ENCODE data around the gene TMEM238. TPM values are rescaled to one million over a fixed set of nuclear protein-coding genes. Genes with fewer than 3 reads are reported as not detected.

Gene TMEM238
- total RNA-seq, 1 donor from 2014 or later, result 0.70 TPM

- H3K4me1 Mint-ChIP-seq (ENCODE audit: unreplicated experiment), result peaks cover 28% of the 10 kb centered on the region
- no peaks in the 10 kb centered on the region for H3K9me3 Mint-ChIP-seq (ENCODE audit: unreplicated experiment)
- no peak overlapping the region for H3K4me3 Mint-ChIP-seq (ENCODE audit: unreplicated experiment)
- no peak overlapping the region for H3K27ac Mint-ChIP-seq (ENCODE audit: unreplicated experiment)
- H3K27me3 Mint-ChIP-seq (ENCODE audit: unreplicated experiment), result peaks cover 29% of the 10 kb centered on the region
- no peaks in the 10 kb centered on the region for H3K36me3 Mint-ChIP-seq (ENCODE audit: unreplicated experiment)
- TF ChIP-seq, protein P1, sequence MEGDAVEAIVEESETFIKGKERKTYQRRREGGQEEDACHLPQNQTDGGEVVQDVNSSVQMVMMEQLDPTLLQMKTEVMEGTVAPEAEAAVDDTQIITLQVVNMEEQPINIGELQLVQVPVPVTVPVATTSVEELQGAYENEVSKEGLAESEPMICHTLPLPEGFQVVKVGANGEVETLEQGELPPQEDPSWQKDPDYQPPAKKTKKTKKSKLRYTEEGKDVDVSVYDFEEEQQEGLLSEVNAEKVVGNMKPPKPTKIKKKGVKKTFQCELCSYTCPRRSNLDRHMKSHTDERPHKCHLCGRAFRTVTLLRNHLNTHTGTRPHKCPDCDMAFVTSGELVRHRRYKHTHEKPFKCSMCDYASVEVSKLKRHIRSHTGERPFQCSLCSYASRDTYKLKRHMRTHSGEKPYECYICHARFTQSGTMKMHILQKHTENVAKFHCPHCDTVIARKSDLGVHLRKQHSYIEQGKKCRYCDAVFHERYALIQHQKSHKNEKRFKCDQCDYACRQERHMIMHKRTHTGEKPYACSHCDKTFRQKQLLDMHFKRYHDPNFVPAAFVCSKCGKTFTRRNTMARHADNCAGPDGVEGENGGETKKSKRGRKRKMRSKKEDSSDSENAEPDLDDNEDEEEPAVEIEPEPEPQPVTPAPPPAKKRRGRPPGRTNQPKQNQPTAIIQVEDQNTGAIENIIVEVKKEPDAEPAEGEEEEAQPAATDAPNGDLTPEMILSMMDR (IDR thresholded peaks at IDR 0.05), result no peak
- DNase-seq (ENCODE audit: extremely low spot score, unreplicated experiment), result no peak
These were observed 33.3 kb downstream of the TMEM238 start for GRCh38 chr19:55350620-55351315.

DNA sequence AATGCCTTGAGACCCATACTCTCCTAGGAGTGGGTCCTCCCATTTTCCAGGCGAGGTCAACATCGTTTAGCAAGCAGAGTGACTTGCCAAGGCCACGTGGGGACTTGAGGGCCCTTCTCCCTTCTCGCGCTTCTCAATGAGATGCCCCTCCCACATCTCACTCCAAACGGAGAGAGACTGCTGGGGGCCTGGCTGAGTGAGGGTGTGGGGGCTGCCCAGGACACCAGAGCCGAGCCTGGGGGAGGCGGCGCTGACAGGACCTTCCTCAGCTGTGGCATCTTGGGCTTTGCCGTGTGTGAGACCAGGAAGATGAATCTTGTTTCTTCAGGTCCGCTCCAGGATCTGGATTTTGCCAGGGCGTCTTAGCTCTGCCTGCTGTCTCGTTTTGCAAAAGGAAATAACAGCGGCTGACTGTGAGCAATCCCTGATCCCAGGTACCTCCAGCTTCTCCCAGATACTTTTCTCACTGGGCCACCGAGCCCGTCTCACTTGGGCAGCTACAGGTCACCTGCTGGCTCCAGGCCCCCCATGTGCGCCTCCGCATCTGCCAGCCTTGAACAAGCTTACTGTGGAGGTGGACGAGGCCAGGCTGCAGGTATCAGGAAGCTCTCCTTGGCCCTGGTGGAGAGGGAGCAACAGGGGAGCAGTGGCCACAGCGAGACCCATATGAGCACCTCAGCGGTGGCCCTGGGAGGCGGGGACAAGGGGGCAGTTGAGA lies 35.6 kb downstream of the TMEM238 start:
- peaks cover 37% of the 10 kb centered on the region for H3K4me1 Mint-ChIP-seq (ENCODE audit: unreplicated experiment)
- TF ChIP-seq, protein P1 (IDR thresholded peaks at IDR 0.05), result no peak
- H3K36me3 Mint-ChIP-seq (ENCODE audit: unreplicated experiment), result peaks cover 4% of the 10 kb centered on the region
- H3K4me3 Mint-ChIP-seq (ENCODE audit: unreplicated experiment), result no peak overlapping the region
- H3K27me3 Mint-ChIP-seq (ENCODE audit: unreplicated experiment), result peaks cover 18% of the 10 kb centered on the region
- DNase-seq (ENCODE audit: extremely low spot score, unreplicated experiment), result no peak
- H3K9me3 Mint-ChIP-seq (ENCODE audit: unreplicated experiment), result no peaks in the 10 kb centered on the region
- H3K27ac Mint-ChIP-seq (ENCODE audit: unreplicated experiment), result no peak overlapping the region

GRCh38 chr19:55347442-55348009 lies 36.6 kb downstream of the TMEM238 start:
- Mint-ChIP-seq H3K27me3 (ENCODE audit: unreplicated experiment) (peaks cover 9% of the 10 kb centered on the region), H3K9me3 (ENCODE audit: unreplicated experiment) (no peaks in the 10 kb centered on the region), H3K36me3 (ENCODE audit: unreplicated experiment) (peaks cover 8% of the 10 kb centered on the region), H3K27ac (ENCODE audit: unreplicated experiment) (no peak overlapping the region), H3K4me1 (ENCODE audit: unreplicated experiment) (peaks cover 28% of the 10 kb centered on the region), H3K4me3 (ENCODE audit: unreplicated experiment) (no peak overlapping the region)
- TF ChIP-seq, protein P1 (IDR thresholded peaks at IDR 0.05), result no peak
- DNase-seq (ENCODE audit: extremely low spot score, unreplicated experiment), result no peak

DNA sequence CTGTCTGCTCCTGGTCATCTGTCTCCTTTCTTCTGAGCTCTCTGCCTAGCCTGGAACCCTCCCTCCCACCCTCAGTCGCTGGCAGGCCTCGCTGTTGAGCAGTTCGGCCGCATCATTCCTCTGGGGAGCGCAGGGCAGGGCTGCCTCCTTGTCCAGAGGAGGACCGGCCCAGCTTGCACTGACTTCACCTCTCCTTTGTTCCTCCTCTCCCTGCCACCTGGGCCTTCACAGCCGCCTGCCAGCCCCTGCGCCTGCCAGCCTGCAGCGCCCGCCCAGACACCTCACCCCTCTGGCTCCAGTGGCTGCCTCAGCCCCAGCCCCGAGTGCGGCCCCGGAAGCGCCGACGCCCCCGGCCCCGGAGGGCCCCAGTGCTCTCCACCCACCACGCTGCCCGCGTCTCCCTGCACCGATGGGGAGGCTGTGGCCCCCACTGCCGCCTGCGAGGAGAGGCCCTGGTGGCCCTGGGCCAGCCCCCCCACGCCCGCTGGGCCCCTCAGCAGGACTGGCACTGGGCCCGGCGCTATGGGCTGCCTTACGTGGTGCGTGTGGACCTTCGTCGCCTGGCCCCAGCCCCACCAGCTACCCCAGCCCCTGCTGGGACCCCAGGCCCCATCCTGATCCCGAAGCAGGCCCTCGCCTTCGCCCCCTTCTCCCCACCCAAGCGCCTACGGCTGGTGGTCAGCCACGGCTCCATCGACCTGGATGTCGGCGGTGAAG lies 37.2 kb downstream of the TMEM238 start:
- Mint-ChIP-seq H3K4me1 (ENCODE audit: unreplicated experiment) (peaks cover 27% of the 10 kb centered on the region), H3K36me3 (ENCODE audit: unreplicated experiment) (peaks cover 8% of the 10 kb centered on the region), H3K4me3 (ENCODE audit: unreplicated experiment) (no peak overlapping the region), H3K27me3 (ENCODE audit: unreplicated experiment) (peaks cover 7% of the 10 kb centered on the region), H3K9me3 (ENCODE audit: unreplicated experiment) (no peaks in the 10 kb centered on the region), H3K27ac (ENCODE audit: unreplicated experiment) (no peak overlapping the region)
- no peak for DNase-seq (ENCODE audit: extremely low spot score, unreplicated experiment)
- TF ChIP-seq, protein P1 (IDR thresholded peaks at IDR 0.05), result no peak
